NB4 (cell line): ENCODE measurements around the gene SULT1A1.

Experiments
- POLR2A ChIP-seq: IDR thresholded peaks from 2 replicates; pipeline ENCODE4 v1.6.1; 2011; ENCODE audit warnings: mild to moderate bottlenecking; ENCODE audit not compliant: insufficient read length; ENCODE audit errors: extremely low read depth
- TF ChIP-seq, protein P1 (sequence below): IDR thresholded peaks from one replicate; pipeline ENCODE4 v1.5.1; 2012; ENCODE audit warnings: low read depth, low read length
- TF ChIP-seq, protein P2 (sequence below): IDR thresholded peaks from 2 replicates; pipeline ENCODE4 v1.6.1; 2011; ENCODE audit warnings: low read depth, low read length

DNA sequence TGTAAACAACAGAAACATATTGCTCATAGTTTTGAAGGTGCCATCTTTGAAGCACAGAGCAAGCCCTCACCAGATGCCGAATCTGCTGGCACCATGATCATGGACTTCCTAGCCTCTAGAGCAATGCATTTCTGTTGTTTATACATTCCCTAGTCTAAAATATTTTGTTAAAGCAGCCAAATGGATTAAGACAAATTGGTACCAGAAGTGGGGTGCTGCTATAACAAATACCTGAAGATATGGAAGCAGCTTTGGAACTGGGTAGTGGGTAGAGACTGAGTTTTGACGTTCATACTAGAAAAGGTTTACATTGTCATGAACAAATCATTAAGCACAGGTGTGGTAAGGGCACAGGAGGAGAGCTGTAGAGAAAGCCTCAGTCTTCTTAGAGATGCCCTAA, 42.6 kb downstream of the SULT1A1 start:
- TF ChIP-seq POLR2A = no peak
- TF ChIP-seq, protein P1, sequence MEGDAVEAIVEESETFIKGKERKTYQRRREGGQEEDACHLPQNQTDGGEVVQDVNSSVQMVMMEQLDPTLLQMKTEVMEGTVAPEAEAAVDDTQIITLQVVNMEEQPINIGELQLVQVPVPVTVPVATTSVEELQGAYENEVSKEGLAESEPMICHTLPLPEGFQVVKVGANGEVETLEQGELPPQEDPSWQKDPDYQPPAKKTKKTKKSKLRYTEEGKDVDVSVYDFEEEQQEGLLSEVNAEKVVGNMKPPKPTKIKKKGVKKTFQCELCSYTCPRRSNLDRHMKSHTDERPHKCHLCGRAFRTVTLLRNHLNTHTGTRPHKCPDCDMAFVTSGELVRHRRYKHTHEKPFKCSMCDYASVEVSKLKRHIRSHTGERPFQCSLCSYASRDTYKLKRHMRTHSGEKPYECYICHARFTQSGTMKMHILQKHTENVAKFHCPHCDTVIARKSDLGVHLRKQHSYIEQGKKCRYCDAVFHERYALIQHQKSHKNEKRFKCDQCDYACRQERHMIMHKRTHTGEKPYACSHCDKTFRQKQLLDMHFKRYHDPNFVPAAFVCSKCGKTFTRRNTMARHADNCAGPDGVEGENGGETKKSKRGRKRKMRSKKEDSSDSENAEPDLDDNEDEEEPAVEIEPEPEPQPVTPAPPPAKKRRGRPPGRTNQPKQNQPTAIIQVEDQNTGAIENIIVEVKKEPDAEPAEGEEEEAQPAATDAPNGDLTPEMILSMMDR = no peak
- TF ChIP-seq, protein P2, sequence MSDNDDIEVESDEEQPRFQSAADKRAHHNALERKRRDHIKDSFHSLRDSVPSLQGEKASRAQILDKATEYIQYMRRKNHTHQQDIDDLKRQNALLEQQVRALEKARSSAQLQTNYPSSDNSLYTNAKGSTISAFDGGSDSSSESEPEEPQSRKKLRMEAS = no peak
